ENCODE results near the gene GOLGA6L2. TPM values are rescaled to one million over a fixed set of nuclear protein-coding genes. Genes with fewer than 3 reads are reported as not detected.

The GOLGA6L2 gene
- total and polyA plus RNA-seq, 2 donors (not counting 3 experiments of a cell fraction or from before 2014, with no cell fraction given), result not detected

DNA sequence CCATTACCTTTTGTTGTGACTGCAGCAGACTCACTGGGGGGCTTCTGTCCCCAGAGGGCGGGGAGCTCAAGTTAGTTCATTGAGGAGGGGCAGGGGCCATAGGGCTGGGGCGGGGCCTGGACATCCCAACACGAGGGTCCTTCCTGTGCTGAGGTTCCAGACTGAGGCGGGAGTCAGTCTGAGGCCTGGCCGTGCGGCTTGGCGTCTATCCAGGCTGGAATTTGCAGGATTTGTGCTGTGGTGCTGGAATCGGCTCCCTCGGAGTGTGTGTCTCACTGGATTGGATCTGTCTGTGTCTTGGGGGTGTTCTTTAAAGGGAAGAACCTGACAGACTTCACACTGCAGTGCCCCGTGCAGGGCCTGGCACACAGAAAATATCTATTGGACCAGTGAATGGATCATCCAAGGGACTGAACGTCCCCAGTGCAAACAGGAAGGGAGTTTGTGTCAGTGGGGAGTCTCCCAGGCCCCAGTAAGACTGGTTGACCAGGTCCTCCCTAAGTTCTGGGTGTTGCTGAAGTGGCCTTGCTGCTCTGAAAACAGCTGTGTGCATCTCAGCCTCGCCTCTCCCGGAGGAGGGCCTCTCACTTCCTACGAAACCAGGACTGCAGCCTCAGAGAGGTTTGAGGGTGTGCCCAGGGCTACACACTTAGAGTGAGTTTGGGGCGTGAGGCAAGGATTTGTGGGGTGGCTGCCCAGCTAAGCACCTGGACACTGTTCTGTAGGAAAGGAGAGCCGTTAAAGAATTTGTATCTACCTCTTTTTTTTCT, 26.1 kb downstream of the GOLGA6L2 start:
- H3K4me2 ChIP-seq (ENCODE audit: insufficient read depth, low read length), result no peak overlapping the region
- POLR2A ChIA-PET, result no interaction called here
- no peak overlapping the region for H2AFZ ChIP-seq (ENCODE audit: low read depth, low read length)
- H3K9ac ChIP-seq (replicated peaks; ENCODE audit: extremely low read depth, insufficient read depth, low read length), result no peak overlapping the region
- no peak for DNase-seq (ENCODE audit: low read depth, low spot score)
- dilution Hi-C loops (cut with MboI; ENCODE audit: extremely low pct_ligation_motif_present, low sequenced_read_pairs) (no loop called here), intact Hi-C loops (cut with micrococcal nuclease) (no loop called here)
- no peak for FAIRE-seq
- H3K9me1 ChIP-seq (replicated peaks; ENCODE audit: control insufficient read depth, extremely low read depth, insufficient read depth, low read length), result no peaks in the 10 kb centered on the region
- H3K4me1 ChIP-seq (ENCODE audit: control insufficient read depth, extremely low read depth, insufficient read depth, low read length), result no peaks in the 10 kb centered on the region
- no peaks in the 10 kb centered on the region for H4K20me1 ChIP-seq (replicated peaks; ENCODE audit: control insufficient read depth, extremely low read depth, insufficient read depth, low read length)
- no peaks in the 10 kb centered on the region for H3K9me3 ChIP-seq (replicated peaks; ENCODE audit: control insufficient read depth, insufficient read depth, low read length)
- H3K4me3 ChIP-seq (replicated peaks in 1 of 3; ENCODE audit: insufficient read depth in 1 of 3, low read depth in 1 of 3, low read length in 3 of 3), result no peak overlapping the region
- CTCF ChIA-PET, result no interaction called here
- H3K79me2 ChIP-seq (ENCODE audit: control insufficient read depth, insufficient read depth, low read length), result no peaks in the 10 kb centered on the region
- no peaks in the 10 kb centered on the region for H3K27me3 ChIP-seq (ENCODE audit: control insufficient read depth in 2 of 2, insufficient read depth in 2 of 2, low read length in 2 of 2)
- TF ChIP-seq FOS (IDR thresholded peaks at IDR 0.05; ENCODE audit: borderline replicate concordance, insufficient read depth, low read length) (no peak), MAX (IDR thresholded peaks at IDR 0.05; ENCODE audit: insufficient read depth, insufficient read length) (no peak), EZH2 (IDR thresholded peaks at IDR 0.05; ENCODE audit: borderline replicate concordance, low read depth, low read length, severe bottlenecking) (no peak), MYC (IDR thresholded peaks at IDR 0.05; ENCODE audit: low read depth, low read length) (no peak), CTCF (IDR thresholded peaks at IDR 0.05; ENCODE audit: extremely low read depth in 1 of 2, insufficient read depth in 1 of 2, low read depth in 1 of 2, low read length in 2 of 2) (no peak), GATA2 (IDR thresholded peaks at IDR 0.05; ENCODE audit: insufficient read depth, insufficient read length, low read depth, low read length) (no peak), POLR2A (IDR thresholded peaks at IDR 0.05; ENCODE audit: low read depth, low read length) (no peak), JUN (IDR thresholded peaks at IDR 0.05; ENCODE audit: borderline replicate concordance, insufficient read depth, insufficient read length, low read depth) (no peak), POLR2AphosphoS5 (IDR thresholded peaks at IDR 0.05; ENCODE audit: insufficient read depth, low read depth, low read length) (no peak)
- no peaks in the 10 kb centered on the region for H3K36me3 ChIP-seq (ENCODE audit: control insufficient read depth in 2 of 2, extremely low read depth in 1 of 2, insufficient read depth in 2 of 2, low read length in 2 of 2)
- BruUV-seq (replicated peaks), result no TSS peak
- no peak overlapping the region for H3K27ac ChIP-seq (ENCODE audit: insufficient read depth, low read depth, low read length)
